Right lobe of liver (tissue), 6 donors: ENCODE measurements around the gene E2F8. TPM values are rescaled to one million over a fixed set of nuclear protein-coding genes. Genes with fewer than 3 reads are reported as not detected.
A peak's percentile ranks its signal among the peaks of the same experiment; 100 is the strongest.

Experiments
- ATAC-seq, 4 donors: fragments of 200-7000 bp; cut with Tn5 transposase; one replicate each; pipeline ENCODE4 v1.9.1; 2020; ENCODE audit warnings: mild to moderate bottlenecking in 4 of 4, moderate library complexity in 4 of 4
- DNase-seq, 3 donors: peaks; one replicate each; pipeline ENCODE4 v3.0.0-alpha.2; 2020
- H3K27ac ChIP-seq, 3 donors: fragments of 200-600 bp; one replicate each; pipeline ENCODE4 v1.8.0; 2022
- H3K27me3 ChIP-seq, 2 donors: fragments of 200-600 bp; one replicate each; pipeline ENCODE4 v1.8.0; 2022
- H3K36me3 ChIP-seq, 4 donors: fragments of 200-600 bp; sonication (generic) in 1 of 4; one replicate each; pipeline versions ENCODE4 v1.5.1 to v1.8.0; 2017 to 2022; ENCODE audit warnings: control low read depth in 1 of 4
- H3K4me1 ChIP-seq, 4 donors: fragments of 200-600 bp; sonication (generic) in 1 of 4; one replicate each; pipeline versions ENCODE4 v1.5.1 to v1.8.0; 2017 to 2022; ENCODE audit warnings: control low read depth in 1 of 4
- H3K4me3 ChIP-seq, 3 donors: fragments of 200-600 bp; one replicate each; pipeline ENCODE4 v1.8.0; 2022
- H3K9me3 ChIP-seq, 4 donors: fragments of 200-600 bp; sonication (generic) in 1 of 4; one replicate each; pipeline versions ENCODE4 v1.5.1 to v1.8.0; 2017 to 2022; ENCODE audit warnings: control low read depth in 1 of 4
- POLR2A ChIP-seq: fragments of 450-650 bp; IDR thresholded peaks from one replicate; pipeline ENCODE4 v1.6.1; 2017; ENCODE audit warnings: antibody characterized with exemption, mild to moderate bottlenecking
- WGBS: methylation state at CpG from one replicate; pipeline ENCODE4 v1.1.6; 2018; ENCODE audit warnings: low coverage, low lambda C conversion rate; ENCODE audit not compliant: insufficient coverage; ENCODE audit errors: missing lambda C conversion rate; 5-methylcytosine and 5-hydroxymethylcytosine counted together
- intact Hi-C, 2 donors: fragments of 100-400 bp; cut with DNase I; formaldehyde crosslinking; loops; one replicate each; pipeline versions ENCODE4 v1.11.2 to v1.14.1; 2022
- total RNA-seq, 6 experiments: library from RNA; depleted of rRNA in 2 of 6; stranded (reverse); fragments of >200 nt in 2 of 6; fragmentation: NEBNext Ultra II Directional in 3 of 6; extraction: Animal tissue kit (Norgen Biotek cat#: 25700) in 3 of 6; gene quantifications; one replicate each; pipeline versions ENCODE4 v1.1.0 to v1.2.4, GENCODE V29; 2016 to 2023
- TF ChIP-seq, protein P1 (sequence below), 4 donors: fragments of 200-600 bp in 3 of 4; fragments of 450-650 bp in 1 of 4; IDR thresholded peaks; one replicate each; pipeline versions ENCODE4 v1.5.1 to v1.8.0; 2016 to 2022; ENCODE audit warnings: antibody characterized with exemption in 4 of 4, mild to moderate bottlenecking in 2 of 4
- donor health status: DM: no; HTN: yes; CAD: no.
- donor health status: DM: no; HTN: no; CAD: no.
- donor health status: DM: no; HTN: no; CAD: no.
- donor health status: DM: no; HTN: yes; CAD: no.
- donor health status: DM: no; HTN: yes; CAD: no.

E2F8 gene
- total RNA-seq, 6 experiments from 2014 or later: 0.19 to 2.0 (median 0.49) TPM; not detected in 1

GRCh38 chr11:19245351-19245750 lies 4.6 kb upstream of the E2F8 start:
- intact Hi-C loops: no loop called here
- TF ChIP-seq, protein P1, sequence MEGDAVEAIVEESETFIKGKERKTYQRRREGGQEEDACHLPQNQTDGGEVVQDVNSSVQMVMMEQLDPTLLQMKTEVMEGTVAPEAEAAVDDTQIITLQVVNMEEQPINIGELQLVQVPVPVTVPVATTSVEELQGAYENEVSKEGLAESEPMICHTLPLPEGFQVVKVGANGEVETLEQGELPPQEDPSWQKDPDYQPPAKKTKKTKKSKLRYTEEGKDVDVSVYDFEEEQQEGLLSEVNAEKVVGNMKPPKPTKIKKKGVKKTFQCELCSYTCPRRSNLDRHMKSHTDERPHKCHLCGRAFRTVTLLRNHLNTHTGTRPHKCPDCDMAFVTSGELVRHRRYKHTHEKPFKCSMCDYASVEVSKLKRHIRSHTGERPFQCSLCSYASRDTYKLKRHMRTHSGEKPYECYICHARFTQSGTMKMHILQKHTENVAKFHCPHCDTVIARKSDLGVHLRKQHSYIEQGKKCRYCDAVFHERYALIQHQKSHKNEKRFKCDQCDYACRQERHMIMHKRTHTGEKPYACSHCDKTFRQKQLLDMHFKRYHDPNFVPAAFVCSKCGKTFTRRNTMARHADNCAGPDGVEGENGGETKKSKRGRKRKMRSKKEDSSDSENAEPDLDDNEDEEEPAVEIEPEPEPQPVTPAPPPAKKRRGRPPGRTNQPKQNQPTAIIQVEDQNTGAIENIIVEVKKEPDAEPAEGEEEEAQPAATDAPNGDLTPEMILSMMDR (IDR thresholded peaks at IDR 0.05): no peak
- no peak for TF ChIP-seq POLR2A
- Histone ChIP-seq H3K4me1 (peaks cover 0 to 26% (median 0%) of the 10 kb centered on the region in 4 donors), H3K27me3 (peaks cover 0 to 12% of the 10 kb centered on the region in 2 donors), H3K9me3 (no peaks in the 10 kb centered on the region), H3K27ac (no peak overlapping the region), H3K36me3 (no peaks in the 10 kb centered on the region), H3K4me3 (no peak overlapping the region)
- DNase-seq: no peak
- 80% methylated on average over 5 of the region's 5 CpGs for WGBS
- ATAC-seq: no peak

GRCh38 chr11:19244621-19245020 lies 3.9 kb upstream of the E2F8 start:
- intact Hi-C loops: no loop called here
- 50% methylated on average over 1 of the region's 2 CpGs for WGBS

GRCh38 chr11:19244084-19244483 lies 3.3 kb upstream of the E2F8 start:
- Histone ChIP-seq H3K27me3 (peaks cover 0 to 25% of the 10 kb centered on the region in 2 donors), H3K27ac (no peak overlapping the region), H3K9me3 (no peaks in the 10 kb centered on the region), H3K36me3 (no peaks in the 10 kb centered on the region), H3K4me3 (no peak overlapping the region), H3K4me1 (peaks cover 0 to 26% (median 0%) of the 10 kb centered on the region in 4 donors)
- DNase-seq (peak in 2 of 3 donors; percentile 24 to 58), ATAC-seq (peak; percentile 20 to 57 (median 43))
- no peak for TF ChIP-seq POLR2A
- TF ChIP-seq, protein P1 (IDR thresholded peaks at IDR 0.05): no peak
- intact Hi-C loops: no loop called here
- 41% methylated on average over 6 of the region's 6 CpGs for WGBS

More at GRCh38 chr11:19244621-19245020, 3.9 kb upstream of the E2F8 start:
- H3K27me3 ChIP-seq: peaks cover 0 to 20% of the 10 kb centered on the region in 2 donors
- peaks cover 0 to 26% (median 0%) of the 10 kb centered on the region in 4 donors for H3K4me1 ChIP-seq
- DNase-seq: no peak
- H3K36me3 ChIP-seq: no peaks in the 10 kb centered on the region
- H3K9me3 ChIP-seq: no peaks in the 10 kb centered on the region
- no peak overlapping the region for H3K4me3 ChIP-seq
- TF ChIP-seq POLR2A: no peak
- TF ChIP-seq, protein P1 (IDR thresholded peaks at IDR 0.05): no peak
- no peak for ATAC-seq
- H3K27ac ChIP-seq: no peak overlapping the region

GRCh38 chr11:19243613-19244012 lies 2.9 kb upstream of the E2F8 start:
- no peak overlapping the region for H3K27ac ChIP-seq
- H3K27me3 ChIP-seq: peaks cover 0 to 26% of the 10 kb centered on the region in 2 donors
- DNase-seq: no peak
- intact Hi-C loops: no loop called here
- peaks cover 0 to 26% (median 0%) of the 10 kb centered on the region in 4 donors for H3K4me1 ChIP-seq
- H3K4me3 ChIP-seq: no peak overlapping the region
- no peaks in the 10 kb centered on the region for H3K9me3 ChIP-seq
- no peaks in the 10 kb centered on the region for H3K36me3 ChIP-seq
- TF ChIP-seq POLR2A: no peak
- TF ChIP-seq, protein P1 (IDR thresholded peaks at IDR 0.05): no peak
- no peak for ATAC-seq

- no peak for ATAC-seq
- Histone ChIP-seq H3K4me1 (peaks cover 0 to 26% (median 0%) of the 10 kb centered on the region in 4 donors), H3K27me3 (peaks cover 0 to 26% of the 10 kb centered on the region in 2 donors), H3K4me3 (no peak overlapping the region), H3K9me3 (no peaks in the 10 kb centered on the region), H3K36me3 (no peaks in the 10 kb centered on the region), H3K27ac (no peak overlapping the region)
- no peak for TF ChIP-seq POLR2A
- TF ChIP-seq, protein P1 (IDR thresholded peaks at IDR 0.05): no peak
- intact Hi-C loops: no loop called here
- DNase-seq: no peak
- 53% methylated on average over 3 of the region's 5 CpGs for WGBS
Measured at GRCh38 chr11:19243143-19243542, 2.4 kb upstream of the E2F8 start.
